ENCODE results near the gene COG4.

The COG4 gene

DNA sequence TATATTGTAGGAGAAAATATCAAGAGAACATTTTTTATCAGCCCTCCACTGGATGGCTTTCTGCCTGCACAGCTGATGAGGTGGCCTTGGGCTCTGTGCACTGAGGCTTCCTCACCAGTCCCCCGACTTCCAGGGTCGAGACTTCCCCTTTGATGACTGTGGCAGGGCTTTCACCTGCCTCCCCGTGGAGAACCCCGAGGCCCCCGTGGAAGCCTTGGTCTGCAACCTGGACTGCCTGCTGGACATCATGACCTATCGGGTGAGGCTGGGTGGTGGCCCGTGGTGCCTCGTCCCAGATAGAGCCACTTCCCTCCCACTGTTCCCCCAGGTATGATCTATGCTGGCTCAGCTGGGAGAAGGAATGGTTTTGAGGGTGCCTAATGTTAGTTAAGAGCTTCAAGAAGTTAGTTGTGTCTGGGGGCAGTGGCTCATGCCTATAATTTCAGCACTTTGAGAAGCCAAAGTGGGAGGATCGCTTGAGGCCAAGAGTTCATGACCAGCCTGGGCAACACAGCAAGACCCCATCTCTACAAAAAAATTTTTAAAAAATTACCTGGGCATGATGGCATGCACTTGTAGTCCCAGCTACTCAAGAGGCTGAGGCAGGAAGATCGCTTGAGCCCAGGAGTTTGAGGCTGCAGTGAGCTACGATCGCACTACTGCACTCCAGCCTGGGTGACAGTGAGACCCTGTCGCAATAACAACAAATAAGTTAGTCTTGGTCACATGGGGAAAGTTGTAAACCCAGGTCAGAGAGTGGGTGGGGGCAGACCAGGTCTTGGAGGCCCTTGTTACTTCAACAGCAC lies 57.2 kb downstream of the COG4 start:
- Histone ChIP-seq H3K27ac (ENCODE audit: low read length) (no peak overlapping the region), H3K36me3 (ENCODE audit: insufficient read depth, low read length) (peaks cover 20% of the 10 kb centered on the region), H3K9ac (ENCODE audit: low read depth, low read length) (no peak overlapping the region), H3K79me2 (ENCODE audit: insufficient read depth, low read length) (no peaks in the 10 kb centered on the region), H4K20me1 (ENCODE audit: insufficient read depth, low read length) (no peaks in the 10 kb centered on the region), H3K9me3 (ENCODE audit: insufficient read depth, low read length, severe bottlenecking) (no peaks in the 10 kb centered on the region), H3K4me2 (ENCODE audit: insufficient read depth, low read length) (no peak overlapping the region), H3K27me3 (ENCODE audit: insufficient read depth, low read length, poor library complexity) (no peaks in the 10 kb centered on the region), H2AFZ (ENCODE audit: low read depth, low read length) (no peak overlapping the region), H3K4me3 (ENCODE audit: low read depth in 1 of 2, low read length in 2 of 2) (no peak overlapping the region), H3K4me1 (ENCODE audit: insufficient read depth, low read length) (no peaks in the 10 kb centered on the region)
- ATAC-seq (ENCODE audit: insufficient read depth, low read depth) (no peak), DNase-seq (no peak)
- TF ChIP-seq, protein P1, sequence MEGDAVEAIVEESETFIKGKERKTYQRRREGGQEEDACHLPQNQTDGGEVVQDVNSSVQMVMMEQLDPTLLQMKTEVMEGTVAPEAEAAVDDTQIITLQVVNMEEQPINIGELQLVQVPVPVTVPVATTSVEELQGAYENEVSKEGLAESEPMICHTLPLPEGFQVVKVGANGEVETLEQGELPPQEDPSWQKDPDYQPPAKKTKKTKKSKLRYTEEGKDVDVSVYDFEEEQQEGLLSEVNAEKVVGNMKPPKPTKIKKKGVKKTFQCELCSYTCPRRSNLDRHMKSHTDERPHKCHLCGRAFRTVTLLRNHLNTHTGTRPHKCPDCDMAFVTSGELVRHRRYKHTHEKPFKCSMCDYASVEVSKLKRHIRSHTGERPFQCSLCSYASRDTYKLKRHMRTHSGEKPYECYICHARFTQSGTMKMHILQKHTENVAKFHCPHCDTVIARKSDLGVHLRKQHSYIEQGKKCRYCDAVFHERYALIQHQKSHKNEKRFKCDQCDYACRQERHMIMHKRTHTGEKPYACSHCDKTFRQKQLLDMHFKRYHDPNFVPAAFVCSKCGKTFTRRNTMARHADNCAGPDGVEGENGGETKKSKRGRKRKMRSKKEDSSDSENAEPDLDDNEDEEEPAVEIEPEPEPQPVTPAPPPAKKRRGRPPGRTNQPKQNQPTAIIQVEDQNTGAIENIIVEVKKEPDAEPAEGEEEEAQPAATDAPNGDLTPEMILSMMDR (IDR thresholded peaks at IDR 0.05; ENCODE audit: borderline replicate concordance, extremely low read depth, low read length, poor library complexity, severe bottlenecking), result no peak
- no peak for TF ChIP-seq EZH2 (IDR thresholded peaks at IDR 0.05; ENCODE audit: borderline replicate concordance, low read depth, low read length, severe bottlenecking)

GRCh38 chr16:70463235-70463634 lies 60.1 kb downstream of the COG4 start:
- DNase-seq (no peak), ATAC-seq (ENCODE audit: insufficient read depth, low read depth) (no peak)
- H3K27ac ChIP-seq (ENCODE audit: low read length), result no peak overlapping the region
- TF ChIP-seq, protein P1 (IDR thresholded peaks at IDR 0.05; ENCODE audit: borderline replicate concordance, extremely low read depth, low read length, poor library complexity, severe bottlenecking), result no peak
- TF ChIP-seq EZH2 (IDR thresholded peaks at IDR 0.05; ENCODE audit: borderline replicate concordance, low read depth, low read length, severe bottlenecking), result no peak
- H3K9ac ChIP-seq (ENCODE audit: low read depth, low read length), result no peak overlapping the region
- H3K4me1 ChIP-seq (ENCODE audit: insufficient read depth, low read length), result no peaks in the 10 kb centered on the region
- H3K27me3 ChIP-seq (ENCODE audit: insufficient read depth, low read length, poor library complexity), result no peaks in the 10 kb centered on the region
- H3K4me3 ChIP-seq (ENCODE audit: low read depth in 1 of 2, low read length in 2 of 2), result no peak overlapping the region
- no peak overlapping the region for H3K4me2 ChIP-seq (ENCODE audit: insufficient read depth, low read length)
- H2AFZ ChIP-seq (ENCODE audit: low read depth, low read length), result no peak overlapping the region
- no peaks in the 10 kb centered on the region for H4K20me1 ChIP-seq (ENCODE audit: insufficient read depth, low read length)
- H3K79me2 ChIP-seq (ENCODE audit: insufficient read depth, low read length), result no peaks in the 10 kb centered on the region
- peaks cover 16% of the 10 kb centered on the region for H3K36me3 ChIP-seq (ENCODE audit: insufficient read depth, low read length)
- no peaks in the 10 kb centered on the region for H3K9me3 ChIP-seq (ENCODE audit: insufficient read depth, low read length, severe bottlenecking)

- H2AFZ ChIP-seq (ENCODE audit: low read depth, low read length), result no peak overlapping the region
- H4K20me1 ChIP-seq (ENCODE audit: insufficient read depth, low read length), result no peaks in the 10 kb centered on the region
- H3K36me3 ChIP-seq (ENCODE audit: insufficient read depth, low read length), result peaks cover 16% of the 10 kb centered on the region
- no peaks in the 10 kb centered on the region for H3K27me3 ChIP-seq (ENCODE audit: insufficient read depth, low read length, poor library complexity)
- no peaks in the 10 kb centered on the region for H3K9me3 ChIP-seq (ENCODE audit: insufficient read depth, low read length, severe bottlenecking)
- H3K4me1 ChIP-seq (ENCODE audit: insufficient read depth, low read length), result peaks cover 6% of the 10 kb centered on the region
- no peak overlapping the region for H3K9ac ChIP-seq (ENCODE audit: low read depth, low read length)
- ATAC-seq (ENCODE audit: insufficient read depth, low read depth) (no peak), DNase-seq (no peak)
- no peak for TF ChIP-seq EZH2 (IDR thresholded peaks at IDR 0.05; ENCODE audit: borderline replicate concordance, low read depth, low read length, severe bottlenecking)
- TF ChIP-seq, protein P1 (IDR thresholded peaks at IDR 0.05; ENCODE audit: borderline replicate concordance, extremely low read depth, low read length, poor library complexity, severe bottlenecking), result no peak
- H3K4me2 ChIP-seq (ENCODE audit: insufficient read depth, low read length), result no peak overlapping the region
- H3K27ac ChIP-seq (ENCODE audit: low read length), result no peak overlapping the region
- H3K4me3 ChIP-seq (ENCODE audit: low read depth in 1 of 2, low read length in 2 of 2), result no peak overlapping the region
- H3K79me2 ChIP-seq (ENCODE audit: insufficient read depth, low read length), result no peaks in the 10 kb centered on the region
Measured at GRCh38 chr16:70460737-70461261, 62.6 kb downstream of the COG4 start.
